DMS153 treated with DMSO at 0.1 percent for 48 hours (cell line): ENCODE results near the gene CAPN12.

Source experiments
- DNase-seq: peaks from one replicate; lab custom pipeline; 2025; ENCODE audit not compliant: unreplicated experiment; lab: John Stamatoyannopoulos, UW

The CAPN12 gene

DNA sequence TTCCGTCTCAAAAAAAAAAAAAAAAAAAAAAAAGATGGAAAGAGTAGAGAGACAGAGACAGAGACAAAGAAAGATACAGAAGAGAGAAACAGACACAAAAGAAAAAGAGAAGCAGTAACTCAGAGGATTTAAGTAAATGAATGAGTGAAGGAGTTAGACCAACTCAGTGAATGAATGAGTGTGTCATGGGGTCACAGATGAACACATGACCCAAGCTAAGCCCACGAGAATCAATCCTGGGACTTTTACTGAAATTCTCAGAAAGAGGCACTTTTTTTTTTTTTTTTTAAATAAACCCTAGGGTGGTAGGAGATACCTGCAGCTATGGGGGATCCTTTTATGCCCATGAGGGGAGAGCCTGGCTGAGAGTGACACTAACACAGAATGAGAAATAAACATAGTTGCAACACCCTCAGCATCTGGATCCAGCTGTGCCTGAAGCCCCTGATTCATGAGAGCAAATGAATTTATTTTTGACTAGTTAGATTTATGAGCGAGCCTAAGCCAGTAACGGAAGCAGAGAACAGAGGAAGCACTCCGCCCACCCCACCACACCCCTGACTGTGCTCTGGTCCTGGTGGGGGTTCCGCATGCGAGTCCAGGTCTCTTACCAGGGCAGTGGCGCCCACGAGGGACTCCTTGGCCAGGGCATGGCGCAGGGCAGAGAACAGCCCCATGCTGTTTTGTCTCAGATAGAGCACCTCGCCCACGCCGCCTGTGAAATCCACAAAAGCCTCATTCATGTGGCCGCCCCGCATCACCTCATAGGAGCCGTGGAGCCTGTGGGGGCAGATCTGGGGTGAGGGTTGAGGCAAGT lies 4.6 kb downstream of the CAPN12 start:
- no peak for DNase-seq

DNA sequence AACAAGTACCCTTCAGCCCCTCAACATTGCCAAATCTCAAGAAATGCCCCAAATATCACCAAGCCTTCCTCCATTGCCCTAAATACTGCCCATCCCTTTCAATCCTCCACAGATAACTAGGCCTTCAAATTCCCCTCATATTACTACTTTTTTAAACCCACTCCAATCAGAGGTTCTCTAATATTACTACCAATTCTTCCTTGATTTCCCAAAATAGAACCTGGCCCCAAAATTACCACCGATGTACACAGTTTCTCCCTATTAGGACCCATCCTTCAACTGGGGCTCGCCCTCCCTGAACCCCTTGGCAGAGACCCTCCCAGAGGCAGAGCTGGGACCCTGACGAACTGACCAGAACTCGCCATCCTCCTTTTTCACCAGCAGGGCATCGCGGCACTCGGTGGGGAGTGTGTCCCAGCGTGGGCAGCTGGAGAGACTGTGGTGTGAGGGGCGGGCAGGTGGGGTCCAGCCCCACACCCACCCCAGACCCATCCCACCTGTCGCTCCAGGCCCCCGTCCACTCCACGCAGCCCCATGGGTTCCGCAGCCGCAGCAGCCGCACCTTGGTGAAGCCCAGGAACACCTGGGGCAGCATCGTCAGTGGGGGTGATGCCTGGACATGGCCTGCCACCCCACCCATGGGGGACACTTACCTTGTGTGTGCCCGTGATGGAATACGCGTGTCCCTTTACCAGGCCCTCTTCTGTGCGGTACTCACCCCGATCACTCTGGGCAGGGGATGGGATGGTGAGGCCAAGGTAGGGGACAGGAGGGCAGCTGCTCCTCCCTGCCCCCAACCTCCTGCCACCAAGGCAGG lies 6.1 kb downstream of the CAPN12 start:
- DNase-seq: no peak

DNA sequence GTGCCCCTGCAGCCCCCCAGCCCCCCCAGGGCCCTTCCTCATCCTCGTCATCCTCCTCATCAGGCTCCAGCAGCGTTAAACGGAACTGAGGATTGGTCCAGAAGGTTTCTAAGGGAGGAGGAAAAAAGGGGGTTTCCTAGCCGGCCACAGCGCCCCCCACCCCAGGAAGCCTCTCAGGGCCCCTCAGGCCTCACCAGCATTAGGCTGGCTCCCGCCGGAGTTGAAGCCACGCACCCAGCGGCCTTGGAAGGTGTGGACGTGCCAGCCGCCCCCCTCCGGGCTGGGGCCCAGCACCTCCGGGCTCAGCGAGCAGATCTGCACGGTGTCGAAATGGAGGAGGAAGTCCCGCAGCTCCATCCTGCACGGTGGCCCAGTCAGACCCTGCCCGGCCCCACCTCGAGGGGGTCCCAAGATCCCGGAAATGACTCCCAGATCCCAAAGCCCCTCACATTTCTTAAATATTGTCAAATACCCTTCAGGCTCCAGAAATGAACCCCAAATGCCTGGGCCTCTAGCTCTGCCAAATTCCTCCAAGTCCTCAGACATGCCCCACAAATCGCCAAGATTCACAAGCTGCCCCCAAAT lies 6.9 kb downstream of the CAPN12 start:
- DNase-seq: no peak

DNA sequence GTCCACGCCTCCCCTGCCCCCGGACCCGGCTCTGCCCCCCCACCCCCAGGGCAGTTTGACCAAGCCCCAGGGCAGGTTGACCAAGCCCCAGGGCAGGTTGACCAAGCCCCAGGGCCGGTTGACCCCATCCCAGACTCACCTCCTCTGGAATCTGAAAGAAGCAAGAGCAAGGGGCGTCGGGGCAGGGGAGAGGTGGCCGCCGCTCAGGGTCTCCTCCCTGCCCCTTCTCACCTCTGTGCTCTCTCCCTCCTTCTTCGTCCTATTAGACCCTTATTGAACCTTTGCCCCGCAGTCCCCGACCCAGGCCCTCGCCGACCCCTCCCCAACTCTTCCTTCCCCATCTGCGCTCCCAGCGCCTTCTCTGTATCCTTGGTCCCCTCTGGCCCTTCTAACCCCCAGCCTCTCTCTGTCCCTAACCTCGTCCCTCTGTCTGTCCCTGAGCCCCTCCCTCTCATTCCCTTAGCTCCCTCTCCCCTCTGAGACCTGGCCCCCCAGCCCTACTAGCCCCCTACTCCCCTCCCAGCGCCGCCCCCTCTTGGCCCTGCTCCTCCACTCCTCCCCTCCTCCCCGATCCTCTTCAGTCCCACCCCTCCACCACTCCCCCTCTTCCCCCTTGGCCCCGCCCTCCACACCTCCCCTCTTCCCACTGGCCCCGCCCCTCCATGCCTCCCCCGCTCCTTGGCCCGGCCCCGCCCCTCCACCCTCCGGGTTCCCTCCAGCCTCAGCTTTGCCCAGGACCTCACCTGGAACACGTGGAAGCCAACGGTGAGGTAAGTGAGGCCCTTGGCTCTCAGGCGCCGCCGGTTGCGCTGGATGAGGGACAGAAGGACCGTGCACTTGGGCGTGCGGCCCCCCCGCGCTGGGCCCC lies 7.6 kb downstream of the CAPN12 start:
- DNase-seq: no peak

DNA sequence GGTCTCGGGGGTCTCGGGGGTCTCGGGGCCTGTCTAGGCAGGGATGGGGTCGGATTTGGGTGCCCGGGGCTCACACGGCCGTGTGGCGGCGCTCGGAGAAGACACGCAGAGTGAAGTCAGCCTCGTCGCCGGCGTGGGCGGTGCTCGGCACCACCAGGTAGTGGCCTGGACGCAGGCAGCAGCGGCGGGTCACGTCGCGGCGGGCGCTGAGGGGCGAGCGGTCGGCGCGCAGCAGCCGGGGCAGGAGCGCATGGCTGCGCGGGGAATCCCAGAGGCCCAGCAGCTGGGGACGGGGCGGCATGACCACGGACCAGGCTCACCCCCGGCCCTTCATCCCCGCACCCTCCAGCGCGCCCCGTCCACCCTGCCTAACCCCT lies 8.2 kb downstream of the CAPN12 start:
- no peak for DNase-seq

DNA sequence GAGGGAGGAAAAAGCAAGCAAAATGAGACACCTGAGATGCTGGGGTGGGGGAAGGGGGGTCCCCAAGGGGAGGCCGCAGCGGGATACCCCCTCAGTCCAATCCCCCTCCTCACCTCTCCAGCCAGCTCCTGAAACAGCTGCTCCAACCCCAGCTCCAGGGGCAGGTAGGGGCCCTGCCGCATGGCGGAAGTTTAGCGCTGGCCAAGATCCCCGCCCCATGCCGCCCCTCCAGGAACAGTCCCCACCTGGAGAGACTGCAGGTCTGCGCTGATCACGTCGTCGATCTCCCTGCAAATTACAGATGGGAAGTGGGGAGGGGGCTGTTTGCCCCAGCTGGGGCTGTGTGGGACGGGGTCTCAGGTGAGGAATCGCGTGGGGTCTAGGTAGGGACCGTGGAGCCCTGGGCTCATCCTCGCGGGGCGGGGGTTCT lies 9.0 kb downstream of the CAPN12 start:
- DNase-seq: no peak

DNA sequence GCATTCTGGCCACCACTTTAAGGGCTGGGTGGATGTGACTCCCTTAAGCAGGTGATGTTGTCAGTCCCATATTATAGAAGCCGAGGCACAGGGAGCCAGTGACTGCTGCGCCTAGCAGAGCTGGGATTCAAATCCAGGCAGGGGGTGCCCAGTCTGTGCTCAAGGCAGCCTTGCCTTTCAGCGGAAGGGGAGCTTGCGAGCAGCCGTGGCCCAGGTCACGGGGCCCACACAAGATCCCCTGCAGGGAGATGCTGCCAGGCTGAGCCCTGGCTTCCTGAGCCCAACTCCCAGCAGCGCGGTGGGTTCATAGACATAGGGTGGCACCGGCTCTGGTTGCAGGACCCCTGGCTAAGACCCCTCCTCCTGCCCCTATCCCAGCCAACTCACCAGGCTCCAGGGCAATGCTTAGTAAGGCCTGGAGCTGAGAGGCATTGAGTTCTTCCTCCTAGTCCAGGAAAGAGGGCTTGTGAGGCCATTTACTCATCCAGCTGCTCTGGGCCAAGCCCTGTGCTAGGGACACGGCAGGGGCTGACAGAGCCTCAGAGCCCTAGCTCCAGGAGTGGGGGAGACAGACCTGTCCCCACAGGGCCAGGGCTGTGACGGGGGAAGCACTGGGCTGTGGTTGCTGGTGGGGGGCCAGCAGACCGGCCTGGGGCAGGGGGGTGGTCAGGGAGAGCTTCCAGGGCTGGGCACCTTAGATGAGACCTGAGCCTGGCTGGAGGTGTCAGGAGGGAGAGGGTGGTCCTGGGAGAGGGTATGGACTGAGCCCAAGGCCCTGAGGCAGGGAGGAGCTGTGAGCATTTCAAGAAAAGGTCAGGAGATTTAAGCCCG lies 9.6 kb downstream of the CAPN12 start:
- DNase-seq: peak; percentile 12

DNA sequence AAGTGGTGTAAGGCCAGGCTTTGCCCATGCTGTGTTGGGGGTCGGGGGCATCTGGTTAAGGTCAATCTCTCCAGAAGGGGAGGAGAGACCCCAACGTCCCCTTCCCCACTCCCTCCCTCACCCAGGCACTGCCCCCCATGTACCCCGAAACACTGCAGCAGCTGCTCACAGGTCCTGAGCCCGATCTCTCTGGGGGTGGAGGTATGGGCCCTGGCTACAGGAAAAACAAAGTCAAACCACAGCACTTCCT lies 10.2 kb downstream of the CAPN12 start:
- no peak for DNase-seq

DNA sequence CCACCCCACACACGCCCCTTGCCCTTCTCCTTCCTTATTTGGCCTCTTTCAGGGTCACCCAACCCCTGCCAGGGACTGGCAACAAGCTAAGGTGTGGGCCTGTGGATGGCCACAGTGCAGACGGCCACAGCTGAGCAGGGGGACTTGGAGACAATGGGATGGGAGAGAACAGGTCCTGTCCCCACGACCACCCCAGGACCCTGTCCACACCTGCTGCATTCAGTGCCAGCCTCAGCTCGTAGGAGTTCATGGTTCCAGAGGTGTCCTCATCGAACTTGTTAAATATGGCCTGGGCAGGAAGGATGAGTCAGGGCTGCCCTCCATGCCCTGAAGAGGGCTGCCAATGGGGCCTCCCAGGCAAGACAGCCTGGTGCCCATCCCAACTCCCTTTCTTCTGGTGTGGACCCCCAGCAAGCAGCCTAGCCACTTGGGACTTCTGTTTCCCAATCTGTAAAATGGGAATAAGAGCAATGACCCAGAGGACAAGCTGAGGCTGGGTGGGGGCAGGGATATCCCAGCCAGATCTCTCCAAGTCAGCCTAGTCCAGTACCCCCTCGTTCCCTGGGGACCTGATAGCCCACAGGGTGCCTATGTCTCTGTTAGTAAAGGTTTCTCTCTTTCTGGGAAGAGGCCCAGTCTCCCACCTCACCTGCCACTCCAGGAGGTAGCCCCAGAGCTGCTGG lies 10.6 kb downstream of the CAPN12 start:
- no peak for DNase-seq

DNA sequence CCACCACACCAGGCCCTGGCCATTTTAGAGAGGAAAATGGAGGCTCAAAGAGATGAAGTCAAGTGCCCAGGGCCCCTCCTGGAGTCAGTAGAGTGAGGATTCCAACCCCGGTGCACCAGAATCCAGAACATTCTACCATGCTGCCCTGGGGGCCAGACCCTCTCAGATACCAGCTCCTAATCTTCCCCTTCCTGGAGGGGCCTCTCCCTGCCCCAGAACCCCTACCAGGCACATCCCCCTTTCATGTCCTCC lies 11.1 kb downstream of the CAPN12 start:
- DNase-seq: no peak

DNA sequence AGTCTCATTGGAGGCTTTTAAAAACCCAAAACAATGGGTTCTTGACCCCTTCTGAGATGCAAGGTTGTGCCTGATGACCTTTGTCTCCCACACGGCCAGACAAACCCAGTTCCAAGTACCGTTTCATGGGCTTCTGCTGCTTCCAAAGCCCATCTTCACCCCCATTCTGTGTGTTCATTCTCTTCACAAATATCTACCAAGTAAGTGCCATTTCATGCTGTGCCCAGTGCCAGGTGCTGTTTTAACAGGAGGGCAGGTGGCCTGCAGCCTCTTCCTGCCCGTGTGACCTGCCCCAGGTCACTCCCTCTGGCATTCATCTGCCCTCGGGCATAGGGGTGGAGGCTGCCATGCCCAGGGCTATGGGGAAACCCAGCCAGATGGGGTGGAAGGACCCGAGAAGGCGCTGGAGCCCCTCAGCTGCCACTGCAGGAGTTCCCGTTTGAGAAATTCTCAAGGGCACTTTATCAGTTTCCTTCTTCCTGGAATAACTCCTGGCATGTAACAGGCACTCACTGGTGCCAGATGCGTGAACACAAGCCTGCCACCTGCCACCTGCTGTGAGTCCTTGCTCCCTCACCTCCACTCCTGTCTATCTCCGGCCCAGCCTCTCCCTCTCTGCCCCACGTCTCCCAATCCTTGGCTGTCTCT lies 12.5 kb downstream of the CAPN12 start:
- DNase-seq: no peak

DNA sequence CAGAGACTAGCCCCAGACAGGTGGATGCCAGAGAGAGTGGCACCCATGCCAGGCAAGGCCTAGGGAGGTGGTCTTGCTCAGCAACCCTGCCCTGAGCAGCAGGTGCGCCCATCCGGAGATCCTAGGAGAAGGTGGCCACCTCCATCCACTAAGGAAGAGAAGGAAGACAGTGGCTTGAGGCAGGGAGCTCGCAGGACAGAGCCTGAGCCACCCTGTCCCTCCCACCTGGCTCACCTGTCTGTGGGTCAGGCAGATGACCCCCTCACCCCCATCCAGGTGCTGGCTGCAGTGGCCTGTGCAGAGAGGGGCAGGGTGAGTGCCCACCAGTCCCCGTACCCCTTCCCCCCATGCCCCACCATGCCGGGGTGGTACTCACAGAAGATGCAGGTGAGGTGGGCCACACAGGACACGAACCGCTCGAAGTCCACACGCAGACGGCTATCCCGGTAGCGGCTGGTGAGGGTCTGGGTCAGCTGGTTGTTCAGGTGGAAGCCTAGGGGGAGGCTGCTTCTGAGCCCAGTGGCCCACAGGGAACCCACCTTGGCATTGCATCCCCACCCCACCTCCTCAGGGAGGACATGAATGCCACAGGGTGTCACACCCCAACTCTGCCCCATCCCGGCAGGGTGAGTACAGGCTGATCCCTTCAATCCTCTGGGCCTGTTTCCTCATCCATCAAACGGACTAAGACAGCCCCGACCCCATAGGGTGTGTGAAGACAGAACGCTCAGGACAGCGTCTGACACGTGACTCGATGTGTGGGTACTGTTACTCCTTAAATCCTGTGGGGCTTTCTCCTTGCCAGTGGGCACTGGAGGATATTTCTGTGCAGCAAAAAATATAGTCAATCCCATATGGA lies 13.3 kb downstream of the CAPN12 start:
- no peak for DNase-seq

DNA sequence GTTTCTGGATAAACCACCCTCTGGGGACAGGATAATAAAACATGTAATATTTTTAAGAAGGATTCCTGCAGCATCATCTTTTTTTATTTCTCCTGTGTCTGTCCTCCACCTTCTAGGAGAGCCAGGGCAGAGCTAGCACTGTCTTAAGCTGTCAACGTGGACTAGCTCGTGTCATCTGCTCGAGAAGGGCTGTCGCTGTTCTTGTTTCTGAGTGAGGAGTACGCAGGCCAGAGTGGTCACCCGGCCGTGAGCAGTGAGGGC lies 13.9 kb downstream of the CAPN12 start:
- no peak for DNase-seq

DNA sequence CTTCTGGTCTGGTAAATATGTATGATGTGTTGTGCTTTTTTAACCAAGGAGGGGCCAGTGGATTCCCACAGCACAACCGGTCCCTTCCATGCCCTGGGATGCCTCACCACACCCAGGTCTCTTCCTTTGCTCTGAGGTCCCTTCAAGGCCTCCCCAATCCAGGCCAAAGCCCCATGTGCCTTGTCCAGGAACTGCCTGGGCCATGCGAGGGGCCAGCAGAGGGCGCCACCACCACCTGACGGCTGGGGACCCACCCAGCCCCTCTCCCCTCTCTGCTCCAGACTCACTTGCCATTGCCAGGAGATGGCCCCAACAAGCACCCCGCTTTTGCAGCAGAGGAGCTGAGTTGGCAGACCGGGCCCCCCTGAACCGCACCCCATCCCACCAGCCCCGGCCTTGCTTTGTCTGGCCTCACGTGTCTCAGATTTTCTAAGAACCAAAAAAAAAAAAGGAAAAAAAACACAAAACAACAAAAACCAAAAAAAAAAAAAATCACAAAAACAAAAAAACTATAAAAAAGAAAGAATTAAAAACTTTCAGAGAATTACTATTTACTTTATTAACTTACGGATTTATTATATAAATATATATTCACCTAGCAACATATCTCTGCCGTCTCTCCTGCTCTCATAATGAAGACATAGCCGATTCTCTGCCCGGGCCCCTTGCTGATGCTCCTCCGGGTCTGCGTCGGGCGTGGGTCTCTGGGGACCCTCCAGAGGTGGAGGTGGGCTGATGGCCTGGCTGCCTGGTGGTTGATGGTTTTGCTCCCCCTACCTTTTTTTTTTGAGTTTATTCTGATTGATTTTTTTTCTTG lies 14.4 kb downstream of the CAPN12 start:
- peak; percentile 18 for DNase-seq

DNA sequence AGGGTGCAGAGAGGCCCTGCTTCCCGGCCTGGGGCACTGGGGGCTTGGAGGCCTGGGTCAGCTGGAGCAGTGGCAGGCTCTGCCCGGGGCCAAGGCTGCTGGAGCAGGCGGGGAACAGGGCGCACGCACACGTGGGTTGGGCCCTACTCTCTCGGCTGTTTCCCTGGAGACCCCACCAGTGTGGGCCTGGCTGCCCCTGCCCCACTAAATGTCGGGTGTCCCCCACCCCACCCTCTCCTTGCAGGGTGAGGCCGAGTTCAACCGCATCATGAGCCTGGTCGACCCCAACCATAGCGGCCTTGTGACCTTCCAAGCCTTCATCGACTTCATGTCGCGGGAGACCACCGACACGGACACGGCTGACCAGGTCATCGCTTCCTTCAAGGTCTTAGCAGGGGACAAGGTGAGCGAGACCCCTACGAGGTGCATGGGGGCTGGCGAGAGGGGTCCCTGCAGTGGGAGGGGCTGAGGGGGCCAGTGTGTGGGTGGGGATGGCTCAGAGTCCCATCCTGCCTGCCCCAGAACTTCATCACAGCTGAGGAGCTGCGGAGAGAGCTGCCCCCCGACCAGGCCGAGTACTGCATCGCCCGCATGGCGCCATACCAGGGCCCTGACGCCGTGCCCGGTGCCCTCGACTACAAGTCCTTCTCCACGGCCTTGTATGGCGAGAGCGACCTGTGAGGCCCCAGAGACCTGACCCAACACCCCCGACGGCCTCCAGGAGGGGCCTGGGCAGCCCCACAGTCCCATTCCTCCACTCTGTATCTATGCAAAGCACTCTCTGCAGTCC lies 15.3 kb downstream of the CAPN12 start:
- no peak for DNase-seq

DNA sequence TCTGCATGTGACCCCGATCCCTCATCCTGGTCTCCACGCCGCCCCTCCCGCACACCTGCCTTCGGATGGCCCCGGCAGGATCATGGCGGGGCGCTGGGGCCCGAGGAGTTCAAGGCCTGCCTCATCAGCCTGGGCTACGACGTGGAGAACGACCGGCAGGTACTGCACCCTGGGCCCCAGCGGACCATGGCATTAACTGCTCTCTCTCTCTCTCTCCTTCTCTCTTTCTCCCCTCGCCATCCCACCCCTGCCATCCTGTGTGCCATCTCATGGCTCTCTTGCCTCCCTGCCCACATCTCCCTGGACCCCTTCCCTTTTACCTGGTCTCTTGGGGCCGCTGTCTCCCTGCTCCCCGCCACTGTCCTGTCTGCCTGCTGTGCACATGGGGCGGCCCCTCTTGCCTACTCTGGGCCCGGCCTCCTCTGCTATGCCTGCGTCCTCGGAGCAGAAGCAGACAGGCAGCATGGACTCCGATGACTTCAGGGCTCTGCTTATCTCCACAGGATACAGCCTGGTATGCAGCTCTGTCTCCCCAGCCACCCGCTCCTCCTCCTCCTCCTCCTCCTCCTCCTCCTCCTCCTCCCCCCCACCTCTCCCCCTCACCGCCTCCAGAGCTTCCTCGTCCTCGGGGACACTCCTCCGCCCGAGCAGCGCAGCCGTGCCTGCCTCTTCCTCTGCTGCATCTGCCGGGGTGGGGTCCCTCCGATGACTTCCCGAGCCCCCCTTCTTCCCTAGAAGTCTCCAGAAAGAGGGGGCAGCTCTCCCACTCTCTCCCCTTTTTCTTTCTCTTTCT lies 16.2 kb downstream of the CAPN12 start:
- no peak for DNase-seq
